ENCODE results near the gene FERMT2. TPM values are rescaled to one million over a fixed set of nuclear protein-coding genes. Genes with fewer than 3 reads are reported as not detected.

Gene FERMT2
- polyA plus RNA-seq, 1 donor (not counting 4 experiments of a cell fraction or from before 2014, with no cell fraction given): 19.6 TPM

- dilution Hi-C loops (cut with MboI; ENCODE audit: extremely low pct_ligation_motif_present, low sequenced_read_pairs): no loop called here
- no peak overlapping the region for H3K9ac ChIP-seq (ENCODE audit: control insufficient read depth, extremely low read depth, insufficient read depth, low read length)
- no peak overlapping the region for H3K4me3 ChIP-seq (ENCODE audit: control insufficient read depth in 2 of 3, extremely low read depth in 1 of 3, insufficient read depth in 2 of 3, low read depth in 1 of 3, low read length in 3 of 3)
- no peaks in the 10 kb centered on the region for H3K4me1 ChIP-seq (ENCODE audit: control insufficient read depth, extremely low read depth, insufficient read depth, low read length)
- H3K79me2 ChIP-seq (ENCODE audit: control insufficient read depth, insufficient read depth, low read length): no peaks in the 10 kb centered on the region
- FAIRE-seq: no peak
- H3K4me2 ChIP-seq (ENCODE audit: control insufficient read depth, extremely low read depth, insufficient read depth, low read depth, low read length): no peak overlapping the region
- H3K36me3 ChIP-seq (ENCODE audit: control insufficient read depth in 2 of 2, extremely low read depth in 1 of 2, insufficient read depth in 2 of 2, low read length in 2 of 2): no peaks in the 10 kb centered on the region
- no peaks in the 10 kb centered on the region for H3K9me3 ChIP-seq (ENCODE audit: control insufficient read depth, low read depth, low read length)
- no peak for TF ChIP-seq EZH2 (IDR thresholded peaks at IDR 0.05; ENCODE audit: low read length)
- TF ChIP-seq, protein P1, sequence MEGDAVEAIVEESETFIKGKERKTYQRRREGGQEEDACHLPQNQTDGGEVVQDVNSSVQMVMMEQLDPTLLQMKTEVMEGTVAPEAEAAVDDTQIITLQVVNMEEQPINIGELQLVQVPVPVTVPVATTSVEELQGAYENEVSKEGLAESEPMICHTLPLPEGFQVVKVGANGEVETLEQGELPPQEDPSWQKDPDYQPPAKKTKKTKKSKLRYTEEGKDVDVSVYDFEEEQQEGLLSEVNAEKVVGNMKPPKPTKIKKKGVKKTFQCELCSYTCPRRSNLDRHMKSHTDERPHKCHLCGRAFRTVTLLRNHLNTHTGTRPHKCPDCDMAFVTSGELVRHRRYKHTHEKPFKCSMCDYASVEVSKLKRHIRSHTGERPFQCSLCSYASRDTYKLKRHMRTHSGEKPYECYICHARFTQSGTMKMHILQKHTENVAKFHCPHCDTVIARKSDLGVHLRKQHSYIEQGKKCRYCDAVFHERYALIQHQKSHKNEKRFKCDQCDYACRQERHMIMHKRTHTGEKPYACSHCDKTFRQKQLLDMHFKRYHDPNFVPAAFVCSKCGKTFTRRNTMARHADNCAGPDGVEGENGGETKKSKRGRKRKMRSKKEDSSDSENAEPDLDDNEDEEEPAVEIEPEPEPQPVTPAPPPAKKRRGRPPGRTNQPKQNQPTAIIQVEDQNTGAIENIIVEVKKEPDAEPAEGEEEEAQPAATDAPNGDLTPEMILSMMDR (optimal IDR thresholded peaks at IDR 0.05 in 1 of 3, IDR thresholded peaks at IDR 0.05 in 1 of 3, conservative IDR thresholded peaks at IDR 0.05 in 1 of 3; ENCODE audit: extremely low read depth in 1 of 3, insufficient read depth in 2 of 3, low read length in 3 of 3): no peak
- DNase-seq (ENCODE audit: low read depth, low spot score): no peak
- H3K27me3 ChIP-seq (ENCODE audit: control insufficient read depth, extremely low read depth, insufficient read depth, low read length): no peaks in the 10 kb centered on the region
- no peaks in the 10 kb centered on the region for H4K20me1 ChIP-seq (ENCODE audit: control insufficient read depth, extremely low read depth, insufficient read depth, low read length)
- no peak overlapping the region for H3K27ac ChIP-seq (ENCODE audit: control insufficient read depth, insufficient read depth, low read length)
- no peaks in the 10 kb centered on the region for H3K9me1 ChIP-seq (ENCODE audit: control insufficient read depth, extremely low read depth, insufficient read depth, low read length)
- H2AFZ ChIP-seq (ENCODE audit: control insufficient read depth, low read length): no peak overlapping the region
These were observed 142.7 kb downstream of the FERMT2 start for GRCh38 chr14:52808101-52808500.

Other genes with a start within 250 kb of the FERMT2 start
- 60.6 to 152 TPM (median 78.8 TPM) in 3 replicates for gene PSMC6, start 243.8 kb downstream of the FERMT2 start, polyA plus RNA-seq
- 8.5 to 13.2 TPM (median 9.1 TPM) in 3 replicates for gene STYX, start 220.9 kb downstream of the FERMT2 start, polyA plus RNA-seq
- 22.2 to 45.5 TPM (median 29.6 TPM) in 3 replicates for gene GNPNAT1, start 159.4 kb downstream of the FERMT2 start, polyA plus RNA-seq
- gene DDHD1, start 202.3 kb upstream of the FERMT2 start, polyA plus RNA-seq: 6.9 to 10.4 TPM (median 7.3 TPM) in 3 replicates